Gastrocnemius medialis (tissue), 4 donors: Measurements from ENCODE around the gene LGMN.

Experiments
- POLR2A ChIP-seq, 2 donors: fragments of 450-650 bp; IDR thresholded peaks; one replicate each; pipeline ENCODE4 v1.6.1; 2017; ENCODE audit warnings: antibody characterized with exemption in 2 of 2, mild to moderate bottlenecking in 2 of 2, moderate library complexity in 2 of 2
- TF ChIP-seq, protein P1 (sequence below), 5 experiments: fragments of 450-650 bp in 3 of 5; fragments of 200-600 bp in 2 of 5; sonication (generic) in 2 of 5; IDR thresholded peaks in 4 of 5; conservative IDR thresholded peaks in 1 of 5; 1 replicate in 4 of 5; 2 replicates in 1 of 5; pipeline ENCODE4 v1.5.1; 2016 to 2019; ENCODE audit warnings: antibody characterized with exemption in 5 of 5, mild to moderate bottlenecking in 3 of 5, moderate library complexity in 3 of 5

DNA sequence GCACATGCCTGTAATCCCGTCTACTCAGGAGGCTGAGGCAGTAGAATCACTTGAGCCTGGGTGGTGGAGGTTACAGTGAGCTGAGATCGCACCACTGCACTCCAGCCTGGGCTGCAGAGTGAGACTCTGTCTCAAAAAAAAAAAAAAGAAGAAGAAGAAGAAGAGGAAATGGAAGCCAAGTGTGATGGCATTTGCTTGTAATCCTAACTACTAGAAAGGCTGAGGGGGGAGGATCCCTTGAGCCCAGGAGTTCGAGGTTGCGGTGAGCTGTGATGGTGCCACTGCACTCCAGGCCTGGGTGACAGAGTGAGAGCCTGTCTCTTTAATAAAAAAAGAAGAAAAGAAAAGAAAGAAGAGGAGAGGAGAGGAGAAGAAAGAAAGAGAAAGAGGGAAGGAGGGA, 52.1 kb downstream of the LGMN start:
- TF ChIP-seq POLR2A (IDR thresholded peaks at IDR 0.05) = no peak
- TF ChIP-seq, protein P1, sequence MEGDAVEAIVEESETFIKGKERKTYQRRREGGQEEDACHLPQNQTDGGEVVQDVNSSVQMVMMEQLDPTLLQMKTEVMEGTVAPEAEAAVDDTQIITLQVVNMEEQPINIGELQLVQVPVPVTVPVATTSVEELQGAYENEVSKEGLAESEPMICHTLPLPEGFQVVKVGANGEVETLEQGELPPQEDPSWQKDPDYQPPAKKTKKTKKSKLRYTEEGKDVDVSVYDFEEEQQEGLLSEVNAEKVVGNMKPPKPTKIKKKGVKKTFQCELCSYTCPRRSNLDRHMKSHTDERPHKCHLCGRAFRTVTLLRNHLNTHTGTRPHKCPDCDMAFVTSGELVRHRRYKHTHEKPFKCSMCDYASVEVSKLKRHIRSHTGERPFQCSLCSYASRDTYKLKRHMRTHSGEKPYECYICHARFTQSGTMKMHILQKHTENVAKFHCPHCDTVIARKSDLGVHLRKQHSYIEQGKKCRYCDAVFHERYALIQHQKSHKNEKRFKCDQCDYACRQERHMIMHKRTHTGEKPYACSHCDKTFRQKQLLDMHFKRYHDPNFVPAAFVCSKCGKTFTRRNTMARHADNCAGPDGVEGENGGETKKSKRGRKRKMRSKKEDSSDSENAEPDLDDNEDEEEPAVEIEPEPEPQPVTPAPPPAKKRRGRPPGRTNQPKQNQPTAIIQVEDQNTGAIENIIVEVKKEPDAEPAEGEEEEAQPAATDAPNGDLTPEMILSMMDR (IDR thresholded peaks at IDR 0.05 in 4 of 5, conservative IDR thresholded peaks at IDR 0.05 in 1 of 5) = no peak
